GM12801 (cell line): ENCODE results near the gene GOT1.

Source experiments
- TF ChIP-seq, protein P1 (sequence below): IDR thresholded peaks from one replicate; pipeline ENCODE4 v1.5.1; 2011; ENCODE audit warnings: control low read depth; ENCODE audit not compliant: insufficient read length; ENCODE audit errors: extremely low read depth

GOT1 gene

DNA sequence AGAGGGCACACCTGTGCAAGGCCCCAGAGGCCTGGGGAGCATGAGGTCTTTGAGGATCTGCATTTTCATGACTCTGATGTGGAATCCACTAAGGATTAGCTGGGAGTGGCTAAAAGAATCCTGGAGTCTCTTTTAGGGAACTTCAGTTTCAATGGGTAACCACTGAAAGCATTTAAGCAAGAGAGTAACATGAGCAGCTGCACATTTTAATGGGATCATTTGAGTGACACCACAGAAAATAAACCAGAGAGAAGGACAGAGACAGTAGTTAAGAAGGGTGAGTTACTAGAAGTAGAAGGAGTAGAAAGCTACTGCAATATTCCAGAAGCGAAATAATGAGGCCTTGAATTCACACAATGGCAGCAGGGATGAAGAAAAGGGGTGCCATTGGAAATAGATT lies 5.2 kb downstream of the GOT1 start:
- TF ChIP-seq, protein P1, sequence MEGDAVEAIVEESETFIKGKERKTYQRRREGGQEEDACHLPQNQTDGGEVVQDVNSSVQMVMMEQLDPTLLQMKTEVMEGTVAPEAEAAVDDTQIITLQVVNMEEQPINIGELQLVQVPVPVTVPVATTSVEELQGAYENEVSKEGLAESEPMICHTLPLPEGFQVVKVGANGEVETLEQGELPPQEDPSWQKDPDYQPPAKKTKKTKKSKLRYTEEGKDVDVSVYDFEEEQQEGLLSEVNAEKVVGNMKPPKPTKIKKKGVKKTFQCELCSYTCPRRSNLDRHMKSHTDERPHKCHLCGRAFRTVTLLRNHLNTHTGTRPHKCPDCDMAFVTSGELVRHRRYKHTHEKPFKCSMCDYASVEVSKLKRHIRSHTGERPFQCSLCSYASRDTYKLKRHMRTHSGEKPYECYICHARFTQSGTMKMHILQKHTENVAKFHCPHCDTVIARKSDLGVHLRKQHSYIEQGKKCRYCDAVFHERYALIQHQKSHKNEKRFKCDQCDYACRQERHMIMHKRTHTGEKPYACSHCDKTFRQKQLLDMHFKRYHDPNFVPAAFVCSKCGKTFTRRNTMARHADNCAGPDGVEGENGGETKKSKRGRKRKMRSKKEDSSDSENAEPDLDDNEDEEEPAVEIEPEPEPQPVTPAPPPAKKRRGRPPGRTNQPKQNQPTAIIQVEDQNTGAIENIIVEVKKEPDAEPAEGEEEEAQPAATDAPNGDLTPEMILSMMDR = no peak

DNA sequence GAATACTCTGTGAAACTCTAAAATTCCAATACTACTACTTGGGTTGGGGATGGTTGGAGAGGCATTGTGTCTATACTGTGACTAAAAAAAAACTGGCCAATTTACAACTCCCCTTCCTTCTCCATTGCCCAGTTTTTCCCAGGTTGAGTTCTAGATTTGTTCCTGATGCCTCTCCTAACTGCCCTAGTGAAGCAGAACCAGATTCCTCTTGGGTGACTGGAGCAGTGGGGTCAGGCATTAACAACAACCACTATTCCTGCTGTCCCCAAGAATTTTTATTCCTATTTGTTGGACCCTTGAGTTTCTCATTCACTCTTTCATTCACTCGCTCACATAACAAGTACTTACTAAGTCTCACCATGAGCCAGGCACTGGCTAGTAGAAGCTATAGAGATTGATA lies 5.8 kb downstream of the GOT1 start:
- TF ChIP-seq, protein P1 = no peak

DNA sequence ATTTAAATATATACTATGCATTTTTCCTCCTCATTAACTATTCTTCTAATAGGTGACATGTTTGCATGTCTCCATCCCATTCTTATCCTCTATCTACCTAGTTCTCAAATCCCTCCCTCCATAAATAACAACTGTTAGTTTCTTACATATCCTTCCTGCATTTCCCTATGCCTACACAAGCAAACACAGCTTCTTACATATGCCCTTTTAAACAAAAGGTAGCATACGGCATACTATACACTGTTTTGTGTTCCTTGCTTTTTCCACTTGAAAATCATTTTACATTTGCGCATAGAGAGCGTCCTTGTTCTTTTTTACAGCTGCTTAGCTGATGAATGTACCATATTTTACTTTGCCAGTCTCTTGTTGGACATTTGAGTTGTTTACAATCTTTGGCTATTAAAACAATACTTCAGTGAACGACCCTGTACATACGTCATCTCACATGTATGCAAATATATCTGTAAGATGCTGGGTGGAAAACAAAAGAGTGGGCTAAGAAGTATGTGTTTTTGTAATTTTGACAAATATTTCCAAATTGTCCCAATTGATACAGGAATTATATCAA lies 7.8 kb downstream of the GOT1 start:
- TF ChIP-seq, protein P1 = no peak

DNA sequence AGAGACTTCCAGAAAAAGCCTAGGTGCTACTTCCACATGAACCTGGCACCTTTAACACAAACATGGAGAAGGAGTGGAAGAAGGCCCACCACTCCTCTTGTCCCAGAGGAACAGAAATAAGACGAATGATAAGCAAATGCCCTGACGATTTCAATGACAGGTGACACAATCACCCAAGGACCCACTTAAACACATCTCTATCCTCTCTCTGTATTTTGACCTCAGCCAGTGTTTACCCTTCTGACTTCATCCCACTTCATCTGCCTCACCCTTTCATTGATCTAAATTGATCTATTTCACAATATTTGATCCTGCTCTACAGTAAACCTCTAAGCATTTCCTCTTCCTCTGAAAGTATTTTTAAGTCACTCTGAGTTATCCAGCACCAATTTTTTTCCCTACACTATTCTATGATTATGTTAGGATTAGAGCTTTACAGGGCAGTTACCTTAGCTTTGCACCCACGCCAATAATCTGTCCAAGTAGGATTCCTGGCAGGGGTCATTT lies 9.1 kb downstream of the GOT1 start:
- TF ChIP-seq, protein P1 = no peak

DNA sequence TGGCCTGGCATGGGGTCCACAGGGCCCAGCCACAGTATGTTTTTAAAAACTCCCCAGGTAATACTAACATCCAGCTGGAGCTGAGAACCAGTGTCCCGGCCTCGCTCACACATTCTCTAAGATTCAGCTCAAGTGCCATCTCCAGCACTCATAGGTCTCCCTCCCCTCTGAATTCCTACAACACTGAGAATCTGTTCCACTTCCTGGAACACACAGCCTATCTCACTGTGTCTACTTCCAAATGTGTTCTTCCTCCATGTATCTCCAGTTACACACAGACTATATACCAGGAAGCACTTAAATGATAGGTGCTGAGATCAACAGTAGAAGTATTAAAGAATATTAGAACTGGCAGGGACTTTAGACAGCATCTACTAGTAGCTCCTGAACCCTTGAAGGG lies 10.7 kb downstream of the GOT1 start:
- TF ChIP-seq, protein P1 = no peak

DNA sequence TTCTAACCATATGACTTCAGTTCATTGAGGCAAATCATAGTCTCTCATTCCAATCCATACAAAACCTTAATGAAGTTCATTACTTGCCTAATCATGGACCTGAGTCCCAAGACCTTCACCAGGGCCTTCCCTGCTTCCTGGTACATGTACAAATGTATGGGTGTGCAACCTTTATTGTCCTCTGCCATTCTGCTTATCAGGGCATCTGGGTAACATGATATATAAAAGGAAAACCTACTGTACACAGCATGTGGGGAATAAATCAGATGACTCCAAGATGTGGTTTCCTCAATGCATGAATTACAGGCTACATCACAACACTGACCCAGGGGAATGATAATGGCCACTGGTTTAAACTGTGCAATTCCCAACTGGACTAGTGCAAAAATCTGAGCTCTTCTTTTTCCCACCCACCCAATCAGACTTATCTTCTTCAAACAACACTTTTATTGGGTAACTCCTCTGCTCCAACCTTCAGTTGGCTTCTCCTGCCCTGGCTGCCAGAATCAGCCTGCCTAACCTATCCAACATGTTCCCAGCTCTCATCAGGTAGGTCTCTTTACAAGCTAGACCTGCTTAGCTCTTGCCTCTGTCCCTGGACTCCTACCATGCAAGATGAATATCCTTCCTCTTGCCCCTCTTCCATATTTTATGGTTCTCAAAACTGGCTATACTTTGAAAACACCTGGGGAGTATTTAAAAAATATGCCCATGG lies 11.4 kb downstream of the GOT1 start:
- TF ChIP-seq, protein P1 = no peak

DNA sequence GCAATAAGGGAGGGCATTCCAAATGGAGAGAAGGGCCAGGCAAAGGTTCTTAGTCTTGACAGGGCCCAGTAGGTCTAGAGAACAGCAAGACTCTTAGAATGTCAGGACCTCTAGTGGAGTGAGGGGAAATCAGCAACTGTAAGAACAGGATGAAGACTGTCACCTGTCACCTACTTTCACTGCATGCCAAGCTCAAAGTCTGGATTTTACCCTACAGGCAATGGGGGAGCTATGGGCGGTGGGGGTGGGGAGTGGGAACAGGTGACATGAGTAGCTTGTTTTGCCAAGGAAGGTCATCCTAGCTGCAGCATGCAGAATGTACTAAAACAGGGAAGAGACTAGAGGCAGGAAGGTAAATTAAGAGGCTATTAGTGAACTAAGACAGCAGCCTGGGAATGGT lies 18.3 kb downstream of the GOT1 start:
- TF ChIP-seq, protein P1 = no peak
